Activated T-cell treated with anti-CD3 and anti-CD28 coated beads, Interleukin-2, amount 50 U/mL, for 72 hours (primary cell): ENCODE measurements around the gene PTGES. TPM values are rescaled to one million over a fixed set of nuclear protein-coding genes. Genes with fewer than 3 reads are reported as not detected.
"Not testable (repeated sequence)": the region's sequence is repeated elsewhere in the genome, so short reads cannot be mapped to it uniquely, and the experiment has no call there.

Experiments used
- ATAC-seq, 2 donors: fragments of 150-1000 bp; cut with Tn5 transposase; replicated peaks in 1 of 2; 2 replicates each; pipeline ENCODE4 v1.10.0; 2021; ENCODE audit warnings: moderate library complexity in 2 of 2, mild to moderate bottlenecking in 1 of 2
- DNase-seq, 2 donors: peaks; one replicate each; pipeline ENCODE4 v3.0.0; 2021 to 2022; ENCODE audit warnings: mixed read lengths in 1 of 2
- H3K27ac Mint-ChIP-seq: one replicate; pipeline ENCODE4 v1.8.0; 2022; ENCODE audit warnings: mild to moderate bottlenecking, moderate library complexity, mixed read lengths
- H3K27me3 Mint-ChIP-seq: one replicate; pipeline ENCODE4 v1.8.0; 2022; ENCODE audit warnings: low read depth, mixed read lengths
- H3K36me3 Mint-ChIP-seq, 2 donors: one replicate each; pipeline ENCODE4 v1.8.0; 2022; ENCODE audit warnings: mixed read lengths in 2 of 2, mild to moderate bottlenecking in 1 of 2; ENCODE audit not compliant: insufficient read depth in 2 of 2
- H3K4me1 Mint-ChIP-seq: one replicate; pipeline ENCODE4 v1.8.0; 2022; ENCODE audit warnings: low read depth, mixed read lengths
- H3K4me3 Mint-ChIP-seq, 2 donors: one replicate each; pipeline ENCODE4 v1.8.0; 2022; ENCODE audit warnings: mild to moderate bottlenecking in 2 of 2, mixed read lengths in 2 of 2, moderate library complexity in 2 of 2
- H3K9me3 Mint-ChIP-seq, 2 donors: one replicate each; pipeline ENCODE4 v1.8.0; 2022; ENCODE audit warnings: mixed read lengths in 2 of 2
- total RNA-seq, 2 donors: library from RNA; stranded (reverse); gene quantifications; one replicate each; pipeline ENCODE4 v1.2.3, GENCODE V29; 2022

PTGES gene
- total RNA-seq, 2 donors from 2014 or later = 0.48 to 0.74 TPM

GRCh38 chr9:129762370-129762984 is 9.6 kb upstream of the PTGES start:
- H3K36me3 Mint-ChIP-seq, ATAC-seq, DNase-seq, H3K4me1 Mint-ChIP-seq, H3K27ac Mint-ChIP-seq, H3K9me3 Mint-ChIP-seq, H3K4me3 Mint-ChIP-seq, H3K27me3 Mint-ChIP-seq: not testable (repeated sequence)

GRCh38 chr9:129761901-129762369 is 9.1 kb upstream of the PTGES start:
- Mint-ChIP-seq H3K36me3 (no peaks in the 10 kb centered on the region), H3K27me3 (peaks cover 6% of the 10 kb centered on the region), H3K27ac (no peak overlapping the region), H3K4me1 (peaks cover 15% of the 10 kb centered on the region), H3K4me3 (no peak overlapping the region), H3K9me3 (no peaks in the 10 kb centered on the region)
- DNase-seq (no peak), ATAC-seq (no peak)

- Mint-ChIP-seq H3K4me3 (no peak overlapping the region), H3K36me3 (no peaks in the 10 kb centered on the region), H3K27me3 (peaks cover 6% of the 10 kb centered on the region), H3K9me3 (no peaks in the 10 kb centered on the region), H3K27ac (no peak overlapping the region), H3K4me1 (peaks cover 19% of the 10 kb centered on the region)
- DNase-seq = no peak
- ATAC-seq = no peak
Measured at GRCh38 chr9:129761293-129761900, 8.6 kb upstream of the PTGES start.

DNA sequence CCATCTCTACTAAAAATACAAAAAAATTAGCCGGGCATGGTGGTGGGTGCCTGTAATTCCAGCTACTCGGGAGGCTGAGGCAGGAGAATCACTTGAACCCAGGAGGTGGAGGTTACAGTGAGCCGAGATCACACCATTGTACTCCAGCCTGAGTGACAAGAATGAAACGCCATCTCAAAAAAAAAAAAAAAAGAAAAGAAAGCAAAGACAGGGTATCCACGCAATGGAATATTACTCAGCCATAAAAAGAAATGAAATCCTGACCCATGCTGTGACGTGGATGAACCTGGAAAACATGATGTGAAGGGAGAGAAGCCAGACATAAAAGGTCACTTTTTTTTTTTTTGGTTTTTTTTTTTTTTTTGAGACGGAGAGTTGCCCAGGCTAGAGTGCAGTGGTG is 7.9 kb upstream of the PTGES start:
- H3K4me3 Mint-ChIP-seq, H3K36me3 Mint-ChIP-seq, H3K27ac Mint-ChIP-seq, H3K27me3 Mint-ChIP-seq, H3K9me3 Mint-ChIP-seq, ATAC-seq, DNase-seq: not testable (repeated sequence)
- peaks cover 19% of the 10 kb centered on the region for H3K4me1 Mint-ChIP-seq

GRCh38 chr9:129759804-129760502 is 7.1 kb upstream of the PTGES start:
- DNase-seq = no peak
- H3K27me3 Mint-ChIP-seq = peaks cover 6% of the 10 kb centered on the region
- H3K4me3 Mint-ChIP-seq = no peak overlapping the region
- no peak for ATAC-seq
- H3K27ac Mint-ChIP-seq = no peak overlapping the region
- H3K4me1 Mint-ChIP-seq = peaks cover 19% of the 10 kb centered on the region
- no peaks in the 10 kb centered on the region for H3K9me3 Mint-ChIP-seq
- H3K36me3 Mint-ChIP-seq = no peaks in the 10 kb centered on the region

- no peaks in the 10 kb centered on the region for H3K36me3 Mint-ChIP-seq
- DNase-seq (no peak), ATAC-seq (no peak)
- H3K27ac Mint-ChIP-seq = no peak overlapping the region
- H3K27me3 Mint-ChIP-seq = peaks cover 6% of the 10 kb centered on the region
- H3K9me3 Mint-ChIP-seq = no peaks in the 10 kb centered on the region
- peaks cover 19% of the 10 kb centered on the region for H3K4me1 Mint-ChIP-seq
- no peak overlapping the region for H3K4me3 Mint-ChIP-seq
Measured at GRCh38 chr9:129759319-129759718, 6.5 kb upstream of the PTGES start.

GRCh38 chr9:129757045-129757444 is 4.2 kb upstream of the PTGES start:
- ATAC-seq = no peak
- no peak for DNase-seq
- Mint-ChIP-seq H3K4me3 (no peak overlapping the region), H3K9me3 (no peaks in the 10 kb centered on the region), H3K27ac (no peak overlapping the region), H3K4me1 (peaks cover 32% of the 10 kb centered on the region), H3K36me3 (no peaks in the 10 kb centered on the region), H3K27me3 (peaks cover 21% of the 10 kb centered on the region)

GRCh38 chr9:129756191-129756590 is 3.3 kb upstream of the PTGES start:
- DNase-seq (no peak), ATAC-seq (no peak)
- Mint-ChIP-seq H3K27me3 (peaks cover 21% of the 10 kb centered on the region), H3K4me1 (peaks cover 32% of the 10 kb centered on the region), H3K9me3 (no peaks in the 10 kb centered on the region), H3K36me3 (no peaks in the 10 kb centered on the region), H3K4me3 (no peak overlapping the region), H3K27ac (no peak overlapping the region)

DNA sequence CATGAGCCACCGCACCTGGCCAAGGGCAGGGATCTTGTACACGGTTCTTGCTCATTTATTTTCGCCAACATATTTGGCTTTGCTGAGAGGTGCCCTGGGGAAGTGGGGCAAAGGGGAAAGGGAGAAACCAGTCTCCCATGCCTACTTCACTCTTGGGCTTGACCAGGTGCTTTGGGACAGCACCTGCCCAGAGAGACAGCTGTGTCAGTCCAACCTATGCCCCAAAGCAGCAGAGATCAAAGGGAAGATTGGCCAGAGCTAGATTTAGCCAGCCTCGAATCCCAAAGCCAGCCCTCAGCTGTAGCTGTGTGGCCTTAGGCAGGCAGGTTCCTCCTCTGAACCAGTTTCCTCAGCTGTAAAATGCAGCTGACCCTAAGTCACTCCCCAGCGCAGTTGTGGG is 2.3 kb upstream of the PTGES start:
- peaks cover 21% of the 10 kb centered on the region for H3K27me3 Mint-ChIP-seq
- no peaks in the 10 kb centered on the region for H3K36me3 Mint-ChIP-seq
- ATAC-seq (no peak), DNase-seq (no peak)
- no peak overlapping the region for H3K4me3 Mint-ChIP-seq
- H3K4me1 Mint-ChIP-seq = peaks cover 32% of the 10 kb centered on the region
- H3K27ac Mint-ChIP-seq = no peak overlapping the region
- no peaks in the 10 kb centered on the region for H3K9me3 Mint-ChIP-seq

DNA sequence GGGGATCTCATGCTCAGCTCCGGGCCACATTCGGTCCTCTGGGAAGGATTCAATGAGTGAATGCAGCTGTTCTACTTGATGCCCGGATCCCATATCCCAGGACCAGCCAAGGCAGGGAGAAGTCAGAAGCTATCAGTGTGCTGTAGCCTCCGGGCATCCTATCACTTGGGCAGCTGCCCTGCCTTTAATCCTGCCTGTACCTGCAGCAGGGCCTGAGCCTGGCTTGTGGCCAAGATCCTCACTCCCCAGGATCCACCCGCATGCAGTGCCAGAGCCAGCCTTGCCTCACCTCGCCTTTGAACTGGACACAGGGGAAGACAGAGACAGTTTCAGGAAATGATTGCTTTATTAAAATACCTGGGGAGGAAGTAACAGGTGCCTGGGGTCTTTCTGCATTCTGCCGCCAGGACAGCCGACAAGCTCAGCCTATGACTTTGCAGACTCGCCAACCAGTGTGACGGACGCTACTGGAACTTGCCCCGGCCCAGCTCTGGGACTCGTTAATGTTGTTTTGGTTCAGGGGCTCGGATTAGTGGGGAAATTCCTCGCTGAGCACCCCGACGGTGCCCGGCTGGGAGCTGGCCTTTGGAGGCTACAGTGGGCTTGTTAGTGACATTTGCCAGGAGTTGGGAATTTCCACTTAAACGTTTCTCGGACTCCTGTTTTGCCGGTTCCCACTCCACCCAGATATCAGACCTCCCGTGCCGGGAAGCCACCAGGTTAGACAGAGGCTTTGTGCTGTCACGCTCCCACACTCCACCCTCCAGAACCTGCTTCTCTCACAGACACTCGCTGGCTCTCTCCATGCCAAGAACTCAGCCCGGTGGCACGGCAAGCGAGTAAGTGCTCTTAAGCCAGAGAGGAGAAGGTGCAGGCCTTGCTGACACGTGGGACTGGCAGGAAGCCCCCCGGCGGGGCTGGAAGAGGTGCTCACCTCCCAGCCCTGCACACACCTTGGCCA is 721 bp downstream of the PTGES start:
- ATAC-seq = no peak
- peaks cover 25% of the 10 kb centered on the region for H3K4me1 Mint-ChIP-seq
- H3K27ac Mint-ChIP-seq = no peak overlapping the region
- no peak for DNase-seq
- peaks cover 15% of the 10 kb centered on the region for H3K27me3 Mint-ChIP-seq
- H3K4me3 Mint-ChIP-seq = peak overlapping the region; percentile 60
- H3K36me3 Mint-ChIP-seq = no peaks in the 10 kb centered on the region
- no peaks in the 10 kb centered on the region for H3K9me3 Mint-ChIP-seq

DNA sequence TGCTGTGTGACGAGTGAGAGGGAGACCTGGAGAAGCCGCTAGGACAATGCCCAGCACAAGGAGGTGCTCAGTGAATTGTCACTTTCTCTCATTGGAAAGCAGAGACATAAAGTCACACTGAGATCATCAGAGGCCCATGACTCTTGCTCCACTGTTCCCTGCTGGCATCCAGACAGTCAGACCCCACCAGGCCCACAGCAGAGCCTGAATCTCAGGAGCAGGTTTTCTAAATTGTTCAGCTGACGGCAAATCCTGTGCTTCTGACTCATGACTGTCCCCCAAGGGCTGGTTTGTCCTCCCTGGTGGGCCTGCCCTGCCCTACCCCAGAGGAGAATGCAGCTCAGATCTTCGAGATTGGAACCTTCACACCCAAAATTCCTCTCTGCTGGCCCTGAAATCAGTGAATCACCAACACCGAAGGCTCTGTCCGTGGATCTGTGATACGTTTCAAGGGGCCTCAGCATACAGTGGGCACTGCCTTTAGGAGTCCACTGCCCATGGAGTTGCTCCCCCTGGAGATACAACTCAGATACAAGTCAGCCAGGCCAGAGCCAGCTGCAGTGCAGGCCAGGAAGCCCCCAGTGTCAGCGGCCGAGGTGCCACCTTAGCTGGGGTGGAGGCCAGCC is 2.7 kb downstream of the PTGES start:
- peaks cover 20% of the 10 kb centered on the region for H3K4me1 Mint-ChIP-seq
- H3K27me3 Mint-ChIP-seq = peaks cover 15% of the 10 kb centered on the region
- H3K27ac Mint-ChIP-seq = no peak overlapping the region
- no peaks in the 10 kb centered on the region for H3K9me3 Mint-ChIP-seq
- H3K36me3 Mint-ChIP-seq = no peaks in the 10 kb centered on the region
- DNase-seq (no peak), ATAC-seq (no peak)
- H3K4me3 Mint-ChIP-seq = no peak overlapping the region

DNA sequence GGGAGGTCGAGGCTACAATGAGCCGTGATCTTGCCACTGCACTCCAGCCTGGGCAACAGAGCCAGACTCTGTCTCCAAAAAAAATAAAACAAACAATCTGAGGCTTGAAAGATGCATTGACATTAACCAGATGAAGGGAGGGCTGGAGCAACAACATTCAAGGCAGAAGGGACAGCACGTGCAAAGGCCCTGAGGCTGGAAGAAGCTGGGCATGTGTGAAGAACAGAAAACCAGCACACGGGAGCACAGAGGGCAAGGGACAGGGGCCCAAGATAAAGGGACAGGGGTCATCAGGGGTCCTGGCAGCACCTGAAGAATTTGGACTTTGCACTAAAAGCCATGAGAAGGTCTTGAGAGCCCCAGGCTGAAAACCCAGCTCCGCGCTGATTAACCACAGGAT is 3.3 kb downstream of the PTGES start:
- Mint-ChIP-seq H3K36me3 (no peaks in the 10 kb centered on the region), H3K27me3 (peaks cover 15% of the 10 kb centered on the region), H3K4me3 (no peak overlapping the region), H3K27ac (no peak overlapping the region), H3K9me3 (no peaks in the 10 kb centered on the region), H3K4me1 (peaks cover 20% of the 10 kb centered on the region)
- ATAC-seq (no peak), DNase-seq (no peak)
